Large intestine (tissue), 3 donors: ENCODE measurements around the gene HYDIN. TPM values are rescaled to one million over a fixed set of nuclear protein-coding genes. Genes with fewer than 3 reads are reported as not detected.

ENCODE experiments used
- DNase-seq, 2 donors: peaks; one replicate each; pipeline versions ENCODE4 v3.0.0 to v3.0.0-alpha.2; 2013
- H3K27ac ChIP-seq: one replicate; pipeline ENCODE4 v1.5.1; 2013; ENCODE audit warnings: low read length
- H3K27me3 ChIP-seq: 2 replicates; pipeline ENCODE4 v1.6.1; 2013; ENCODE audit warnings: low read length; ENCODE audit not compliant: control insufficient read depth, insufficient read depth
- H3K36me3 ChIP-seq: 2 replicates; pipeline ENCODE4 v1.6.1; 2013; ENCODE audit warnings: low read length; ENCODE audit not compliant: control insufficient read depth, insufficient read depth
- H3K4me1 ChIP-seq: one replicate; pipeline ENCODE4 v1.6.1; 2013; ENCODE audit warnings: low read length; ENCODE audit not compliant: control insufficient read depth, insufficient read depth
- H3K4me3 ChIP-seq: one replicate; pipeline ENCODE4 v1.5.1; 2013; ENCODE audit warnings: low read length
- H3K9me3 ChIP-seq: one replicate; pipeline ENCODE4 v1.6.1; 2013; ENCODE audit warnings: mild to moderate bottlenecking, low read depth, low read length, moderate library complexity; ENCODE audit not compliant: control insufficient read depth
- WGBS: methylation state at CpG from one replicate; pipeline ENCODE4 v1.1.5; 2013; ENCODE audit warnings: low lambda C conversion rate; ENCODE audit not compliant: insufficient coverage; 5-methylcytosine and 5-hydroxymethylcytosine counted together
- polyA plus RNA-seq: library from polyadenylated mRNA; unstranded; fragments of 120-200 nt; gene quantifications from one replicate; pipeline ENCODE4 v1.2.1, GENCODE V29; 2013

Gene HYDIN
- polyA plus RNA-seq, 1 donor = 3.2 TPM

DNA sequence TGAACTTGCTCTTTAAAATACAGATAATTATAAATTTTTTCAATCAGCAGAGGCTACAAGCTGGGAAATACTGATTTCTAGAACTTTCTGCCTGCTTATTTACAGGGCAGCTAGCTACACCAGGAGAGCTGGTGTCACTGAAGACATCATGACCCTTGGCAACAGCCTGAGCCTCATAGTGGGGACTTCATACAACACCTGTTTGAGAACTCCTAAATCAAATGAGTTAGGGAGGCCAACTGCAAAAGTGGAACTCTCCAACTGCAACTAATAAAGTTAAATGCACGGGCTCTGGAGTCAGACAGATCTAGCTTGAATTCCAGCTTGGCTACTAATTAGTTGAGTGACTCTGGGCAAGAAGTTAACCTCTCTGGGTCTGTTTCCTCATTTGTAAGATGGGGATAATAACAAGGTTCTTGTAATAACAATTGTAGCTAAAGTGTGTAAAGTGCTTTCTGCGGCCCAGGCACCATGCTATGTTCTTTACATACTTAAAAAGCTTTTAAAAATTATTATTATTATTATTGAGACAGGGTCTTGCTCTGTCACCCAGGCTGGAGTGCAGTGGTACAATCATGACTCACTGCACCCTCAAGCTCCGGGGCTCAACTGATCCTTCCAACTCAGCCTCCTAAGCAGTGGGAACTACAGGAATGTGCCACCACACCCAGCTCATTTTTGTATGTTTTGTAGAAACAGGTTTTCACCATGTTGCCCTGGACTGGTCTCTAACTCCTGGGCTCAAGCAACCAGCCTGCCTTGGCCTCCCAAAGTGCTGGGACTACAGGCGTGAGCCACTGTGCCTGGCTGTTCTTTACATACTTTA lies 462.9 kb downstream of the HYDIN start:
- H3K4me3 ChIP-seq = no peak overlapping the region
- H3K27me3 ChIP-seq = no peaks in the 10 kb centered on the region
- H3K4me1 ChIP-seq = no peaks in the 10 kb centered on the region
- no peak for DNase-seq
- no peak overlapping the region for H3K27ac ChIP-seq
- WGBS = no CpG with 5 or more reads among the region's 4 CpGs
- peaks cover 56% of the 10 kb centered on the region for H3K36me3 ChIP-seq
- H3K9me3 ChIP-seq = no peaks in the 10 kb centered on the region

DNA sequence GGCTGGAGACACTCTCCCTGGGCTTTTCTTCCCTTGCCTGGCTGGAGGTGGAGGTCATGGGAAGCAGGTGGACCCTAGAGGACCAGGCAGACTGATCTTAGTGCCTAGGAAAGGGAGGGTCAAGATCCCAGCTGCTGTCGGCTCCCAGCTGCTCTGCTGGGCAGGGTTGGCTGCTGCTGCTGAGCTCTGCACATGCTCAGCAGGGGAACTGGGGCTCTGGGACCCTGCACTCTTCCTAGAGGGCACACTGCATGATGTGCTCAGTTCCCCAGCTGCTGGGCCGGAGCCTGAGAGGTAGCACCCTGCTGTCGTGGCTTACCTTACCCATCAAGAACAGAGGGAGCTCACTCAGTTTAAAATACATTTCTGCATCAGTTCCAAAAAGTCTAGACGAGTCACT lies 463.9 kb downstream of the HYDIN start:
- no CpG with 5 or more reads among the region's 4 CpGs for WGBS
- DNase-seq = no peak
- Histone ChIP-seq H3K9me3 (no peaks in the 10 kb centered on the region), H3K27me3 (no peaks in the 10 kb centered on the region), H3K4me1 (peaks cover 2% of the 10 kb centered on the region), H3K4me3 (no peak overlapping the region), H3K36me3 (peaks cover 55% of the 10 kb centered on the region), H3K27ac (no peak overlapping the region)

DNA sequence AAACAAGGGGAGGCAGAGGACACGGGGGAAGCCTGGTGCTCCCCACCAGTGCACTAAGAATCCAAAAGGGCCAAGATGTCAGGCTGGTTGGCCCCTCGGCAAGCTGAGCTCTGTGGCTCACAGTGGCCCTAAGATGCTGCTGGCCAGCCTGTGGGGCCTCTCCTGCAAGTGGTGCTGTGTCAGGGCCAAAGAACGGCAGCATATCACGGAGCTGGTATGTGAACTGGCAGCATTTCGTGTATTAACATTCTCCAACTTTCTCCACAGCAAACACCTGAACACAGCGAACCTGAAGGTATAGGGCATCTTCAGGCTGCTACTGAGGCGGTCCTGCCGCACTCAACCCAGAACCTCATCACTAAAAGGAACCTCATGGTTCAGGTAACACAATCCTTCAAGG lies 464.3 kb downstream of the HYDIN start:
- Histone ChIP-seq H3K4me1 (peaks cover 6% of the 10 kb centered on the region), H3K4me3 (no peak overlapping the region), H3K36me3 (peaks cover 58% of the 10 kb centered on the region), H3K9me3 (no peaks in the 10 kb centered on the region), H3K27me3 (no peaks in the 10 kb centered on the region), H3K27ac (no peak overlapping the region)
- no CpG with 5 or more reads among the region's 8 CpGs for WGBS
- DNase-seq = no peak

DNA sequence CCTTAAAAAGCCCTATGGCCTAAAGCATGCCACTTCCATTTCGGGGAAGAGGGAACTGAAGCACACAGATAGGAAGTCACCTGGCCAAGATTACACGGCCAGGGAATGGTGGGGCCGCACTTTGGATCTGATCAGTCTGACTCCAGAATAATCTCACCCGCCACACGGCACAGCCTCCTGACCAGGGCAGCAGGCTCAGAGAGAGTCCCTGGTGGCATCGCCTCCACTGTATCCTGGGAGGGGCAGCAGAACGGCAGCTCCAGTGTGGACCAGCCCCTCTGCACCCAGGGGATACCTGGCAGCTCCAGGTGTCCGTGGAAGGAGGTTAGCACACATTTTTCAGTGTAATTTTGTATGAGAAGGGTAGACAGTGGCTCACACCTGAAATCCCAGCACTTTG lies 465.0 kb downstream of the HYDIN start:
- Histone ChIP-seq H3K4me3 (no peak overlapping the region), H3K4me1 (peaks cover 12% of the 10 kb centered on the region), H3K27ac (no peak overlapping the region), H3K27me3 (no peaks in the 10 kb centered on the region), H3K36me3 (peaks cover 54% of the 10 kb centered on the region), H3K9me3 (no peaks in the 10 kb centered on the region)
- DNase-seq = no peak
- WGBS = no CpG with 5 or more reads among the region's 8 CpGs

DNA sequence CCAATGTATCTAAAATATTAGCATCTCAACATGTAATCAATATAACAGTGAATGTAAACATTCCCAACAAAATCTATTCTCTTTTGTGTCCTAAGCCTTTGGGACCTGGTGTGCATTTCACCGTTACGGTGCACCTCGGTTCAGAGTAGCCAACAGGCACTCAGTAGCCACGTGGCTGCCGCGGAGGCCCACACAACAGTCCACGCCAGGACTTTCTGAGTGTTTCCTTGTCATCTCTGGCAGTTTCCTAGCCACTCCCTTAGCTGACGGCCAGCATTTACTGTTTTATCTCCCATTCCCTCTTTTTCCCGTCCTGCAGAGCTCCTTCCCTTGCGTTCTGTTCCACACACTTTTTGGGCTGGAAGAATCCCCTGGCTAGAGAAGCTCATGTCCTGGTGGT lies 465.9 kb downstream of the HYDIN start:
- no CpG with 5 or more reads among the region's 10 CpGs for WGBS
- Histone ChIP-seq H3K4me3 (no peak overlapping the region), H3K4me1 (peaks cover 20% of the 10 kb centered on the region), H3K36me3 (peaks cover 51% of the 10 kb centered on the region), H3K9me3 (no peaks in the 10 kb centered on the region), H3K27ac (no peak overlapping the region), H3K27me3 (no peaks in the 10 kb centered on the region)
- DNase-seq = no peak

DNA sequence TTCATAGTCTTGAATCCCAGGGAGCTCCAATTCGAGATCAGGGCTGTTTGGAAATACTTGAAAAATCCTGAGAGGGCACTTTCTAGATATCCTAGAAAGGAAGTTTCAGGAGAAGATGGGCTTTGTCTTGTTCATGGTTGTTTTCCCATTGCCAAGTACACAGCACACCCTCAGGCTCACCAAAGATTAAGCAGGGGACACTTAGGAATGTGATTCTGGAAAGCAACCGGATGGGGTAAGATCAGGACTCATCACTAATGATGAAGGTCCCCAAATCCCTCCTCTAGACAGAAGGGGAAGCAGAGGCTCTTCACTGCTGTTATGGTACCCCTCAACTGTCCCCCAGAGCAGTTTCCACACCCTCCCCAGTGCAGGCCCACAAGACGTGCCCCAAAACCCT lies 470.3 kb downstream of the HYDIN start:
- no peaks in the 10 kb centered on the region for H3K27me3 ChIP-seq
- H3K36me3 ChIP-seq = peaks cover 70% of the 10 kb centered on the region
- WGBS = no CpG with 5 or more reads among the region's 3 CpGs
- H3K4me1 ChIP-seq = peaks cover 21% of the 10 kb centered on the region
- DNase-seq = no peak
- no peak overlapping the region for H3K4me3 ChIP-seq
- no peaks in the 10 kb centered on the region for H3K9me3 ChIP-seq
- peak overlapping the region; percentile 74 for H3K27ac ChIP-seq

DNA sequence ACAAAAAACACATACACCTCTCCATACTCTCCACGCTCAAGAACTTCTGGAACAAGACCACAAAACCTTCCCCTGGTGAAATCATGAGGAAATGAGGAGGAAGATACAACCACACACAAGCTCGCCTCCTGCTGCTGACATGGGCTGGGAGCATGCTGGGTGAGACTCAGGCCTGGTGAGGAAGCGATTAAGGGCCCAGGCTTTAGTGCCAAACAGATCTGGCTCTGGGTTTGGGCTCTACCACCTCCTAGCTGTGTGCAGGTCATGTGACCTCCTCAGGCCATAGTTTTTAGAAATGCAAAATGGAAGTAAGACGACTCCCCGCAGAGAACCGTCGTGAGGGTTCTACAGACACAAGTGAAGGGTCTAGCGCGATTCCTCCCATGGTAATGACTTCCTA lies 470.9 kb downstream of the HYDIN start:
- H3K4me3 ChIP-seq = no peak overlapping the region
- H3K27ac ChIP-seq = no peak overlapping the region
- peaks cover 21% of the 10 kb centered on the region for H3K4me1 ChIP-seq
- no peaks in the 10 kb centered on the region for H3K27me3 ChIP-seq
- no peaks in the 10 kb centered on the region for H3K9me3 ChIP-seq
- peaks cover 71% of the 10 kb centered on the region for H3K36me3 ChIP-seq
- no CpG with 5 or more reads among the region's 9 CpGs for WGBS
- DNase-seq = no peak

DNA sequence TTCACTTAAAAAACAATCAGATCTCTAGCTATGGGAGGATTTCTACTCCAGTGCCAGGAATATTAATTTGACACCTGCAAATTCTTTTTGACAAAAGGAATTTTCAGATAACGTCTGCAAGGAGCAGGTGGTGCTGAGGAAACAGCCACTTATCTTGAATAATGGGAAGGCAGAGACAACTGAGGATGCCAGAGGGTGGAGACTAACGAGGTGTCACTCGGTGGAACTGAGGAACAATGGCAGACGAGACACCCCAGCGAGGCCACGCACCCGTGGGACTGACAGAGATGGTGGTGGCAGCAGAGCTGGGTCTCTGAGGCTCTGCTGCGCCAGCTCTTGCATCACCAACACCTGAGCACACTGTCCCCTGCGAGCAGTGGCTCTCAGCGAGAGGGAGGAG lies 471.7 kb downstream of the HYDIN start:
- Histone ChIP-seq H3K4me1 (peaks cover 21% of the 10 kb centered on the region), H3K27ac (no peak overlapping the region), H3K9me3 (no peaks in the 10 kb centered on the region), H3K27me3 (no peaks in the 10 kb centered on the region), H3K36me3 (peaks cover 78% of the 10 kb centered on the region), H3K4me3 (no peak overlapping the region)
- DNase-seq = no peak
- WGBS = 78% methylated on average over 1 of the region's 10 CpGs

Other genes starting within 250 kb of the HYDIN start
- gene CMTR2, start 58.7 kb upstream of the HYDIN start, polyA plus RNA-seq = 34.9 TPM
- gene CALB2, start 128.0 kb upstream of the HYDIN start, polyA plus RNA-seq = 1.5 TPM
- gene TLE7, start 211.3 kb upstream of the HYDIN start, polyA plus RNA-seq = not detected
- gene ZNF23, start 231.5 kb upstream of the HYDIN start, polyA plus RNA-seq = 11.6 TPM